Mesenchymal stem cell (in vitro differentiated cells and primary cell): ENCODE measurements around the gene CHCHD6.
A peak's percentile ranks its signal among the peaks of the same experiment; 100 is the strongest.

Experiments
- DNase-seq: peaks from one replicate; pipeline ENCODE4 v3.0.0-alpha.2; 2013
- H2AFZ ChIP-seq: one replicate; pipeline ENCODE4 v1.6.1; 2013; ENCODE audit warnings: low read depth, mild to moderate bottlenecking, control low read depth, inconsistent platforms, low read length, moderate library complexity
- H2AK5ac ChIP-seq: 2 replicates; pipeline ENCODE4 v1.6.1; 2013; ENCODE audit warnings: low read length, moderate library complexity, mild to moderate bottlenecking, inconsistent platforms; ENCODE audit not compliant: severe bottlenecking
- H2BK120ac ChIP-seq: one replicate; pipeline ENCODE4 v1.6.1; 2013; ENCODE audit warnings: low read depth, mild to moderate bottlenecking, inconsistent platforms, low read length, moderate library complexity
- H2BK12ac ChIP-seq, 2 experiments: one replicate each; pipeline ENCODE4 v1.6.1; 2013; ENCODE audit warnings: inconsistent platforms in 2 of 2, low read length in 2 of 2, mild to moderate bottlenecking in 2 of 2, moderate library complexity in 2 of 2, control low read depth in 1 of 2
- H2BK15ac ChIP-seq: one replicate; pipeline ENCODE4 v1.6.1; 2013; ENCODE audit warnings: mild to moderate bottlenecking, low read depth, inconsistent platforms; ENCODE audit not compliant: poor library complexity, severe bottlenecking
- H2BK5ac ChIP-seq: 2 replicates; pipeline ENCODE4 v1.6.1; 2013; ENCODE audit warnings: low read depth, mild to moderate bottlenecking, low read length, control low read depth, inconsistent platforms; ENCODE audit not compliant: poor library complexity, severe bottlenecking
- H3K14ac ChIP-seq, 2 experiments: one replicate each; pipeline ENCODE4 v1.6.1; 2013; ENCODE audit warnings: inconsistent platforms in 2 of 2, low read length in 2 of 2, control low read depth in 1 of 2, mild to moderate bottlenecking in 1 of 2, moderate library complexity in 1 of 2
- H3K18ac ChIP-seq, 2 experiments: one replicate each; pipeline ENCODE4 v1.6.1; 2013; ENCODE audit warnings: inconsistent platforms in 2 of 2, low read length in 2 of 2, control low read depth in 1 of 2, low read depth in 1 of 2, mild to moderate bottlenecking in 1 of 2
- H3K23ac ChIP-seq, 2 experiments: one replicate each; pipeline ENCODE4 v1.6.1; 2013; ENCODE audit warnings: inconsistent platforms in 2 of 2, low read length in 2 of 2, mild to moderate bottlenecking in 2 of 2, moderate library complexity in 2 of 2, control low read depth in 1 of 2
- H3K27ac ChIP-seq: 2 replicates; pipeline ENCODE4 v1.5.1; 2013; ENCODE audit warnings: mild to moderate bottlenecking, moderate library complexity, low read length, control low read depth, inconsistent platforms; ENCODE audit not compliant: poor library complexity, severe bottlenecking
- H3K27me3 ChIP-seq, 2 experiments: 2 replicates each; pipeline versions ENCODE4 v1.6.1 to v1.7.0; 2013; ENCODE audit warnings: low read length in 2 of 2, mild to moderate bottlenecking in 2 of 2, moderate library complexity in 2 of 2, control low read depth in 1 of 2, inconsistent platforms in 1 of 2; ENCODE audit not compliant: control insufficient read depth in 1 of 2, insufficient read depth in 1 of 2
- H3K36me3 ChIP-seq, 2 experiments: 2 replicates each; pipeline versions ENCODE4 v1.6.1 to v1.7.0; 2013; ENCODE audit warnings: low read length in 2 of 2, control low read depth in 1 of 2, inconsistent platforms in 1 of 2, low read depth in 1 of 2, mild to moderate bottlenecking in 1 of 2; ENCODE audit not compliant: insufficient read depth in 2 of 2, control insufficient read depth in 1 of 2
- H3K4ac ChIP-seq, 2 experiments: one replicate each; pipeline ENCODE4 v1.6.1; 2013; ENCODE audit warnings: inconsistent platforms in 2 of 2, low read length in 2 of 2, mild to moderate bottlenecking in 2 of 2, moderate library complexity in 2 of 2, control low read depth in 1 of 2, low read depth in 1 of 2
- H3K4me1 ChIP-seq: 2 replicates; pipeline ENCODE4 v1.6.1; 2013; ENCODE audit warnings: low read depth, low read length, control low read depth; ENCODE audit not compliant: control insufficient read depth, insufficient read depth
- H3K4me2 ChIP-seq: 2 replicates; pipeline ENCODE4 v1.6.1; 2013; ENCODE audit warnings: low read length, mild to moderate bottlenecking, inconsistent platforms; ENCODE audit not compliant: poor library complexity, severe bottlenecking
- H3K4me3 ChIP-seq, 2 experiments: 2 replicates each; pipeline versions ENCODE4 v1.5.1 to v1.7.0; 2013; ENCODE audit warnings: low read length in 2 of 2, mild to moderate bottlenecking in 2 of 2, control low read depth in 1 of 2, low read depth in 1 of 2; ENCODE audit not compliant: insufficient read depth in 1 of 2
- H3K79me1 ChIP-seq: replicated peaks from 2 replicates; pipeline ENCODE4 v1.6.1; 2013; ENCODE audit warnings: mild to moderate bottlenecking, control low read depth, low read length, inconsistent platforms; ENCODE audit not compliant: poor library complexity, severe bottlenecking
- H3K9ac ChIP-seq: 2 replicates; pipeline ENCODE4 v1.7.0; 2013; ENCODE audit warnings: mild to moderate bottlenecking, low read length, moderate library complexity
- H3K9me3 ChIP-seq: 2 replicates; pipeline ENCODE4 v1.7.0; 2013; ENCODE audit warnings: mild to moderate bottlenecking, low read length; ENCODE audit not compliant: control insufficient read depth
- H4K8ac ChIP-seq: one replicate; pipeline ENCODE4 v1.6.1; 2013; ENCODE audit warnings: inconsistent platforms, mild to moderate bottlenecking, low read length, moderate library complexity
- H4K91ac ChIP-seq: one replicate; pipeline ENCODE4 v1.6.1; 2013; ENCODE audit warnings: mild to moderate bottlenecking, low read length, inconsistent platforms
- WGBS: methylation state at CpG from one replicate; pipeline ENCODE4 v1.1.7; 2013; ENCODE audit warnings: mixed read lengths; 5-methylcytosine and 5-hydroxymethylcytosine counted together

The CHCHD6 gene

GRCh38 chr3:126990890-126991289, 286.9 kb downstream of the CHCHD6 start:
- H2BK12ac ChIP-seq: no peak overlapping the region
- no peak overlapping the region for H2AFZ ChIP-seq
- H3K23ac ChIP-seq: no peak overlapping the region
- no peak overlapping the region for H3K14ac ChIP-seq
- DNase-seq: no peak
- H3K9me3 ChIP-seq: no peaks in the 10 kb centered on the region
- H3K4me2 ChIP-seq: no peak overlapping the region
- H3K36me3 ChIP-seq: peaks cover 47 to 87% of the 10 kb centered on the region in 2 experiments
- H3K4me3 ChIP-seq: no peak overlapping the region
- H2BK15ac ChIP-seq: no peak overlapping the region
- WGBS: 93% methylated on average over 5 of the region's 5 CpGs
- H3K4ac ChIP-seq: no peak overlapping the region
- no peak overlapping the region for H2BK120ac ChIP-seq
- H3K79me1 ChIP-seq: peaks cover 46% of the 10 kb centered on the region
- no peak overlapping the region for H3K27ac ChIP-seq
- H3K18ac ChIP-seq: peak overlapping the region in 1 of 2 experiments; percentile 35
- no peaks in the 10 kb centered on the region for H3K27me3 ChIP-seq
- peaks cover 36% of the 10 kb centered on the region for H3K4me1 ChIP-seq
- H2AK5ac ChIP-seq: no peak overlapping the region
- no peak overlapping the region for H4K91ac ChIP-seq
- no peak overlapping the region for H3K9ac ChIP-seq
- no peak overlapping the region for H2BK5ac ChIP-seq
- H4K8ac ChIP-seq: no peak overlapping the region

GRCh38 chr3:126991366-126992200, 287.5 kb downstream of the CHCHD6 start:
- Histone ChIP-seq H3K4me1 (peaks cover 33% of the 10 kb centered on the region), H4K8ac (no peak overlapping the region), H2BK5ac (no peak overlapping the region), H3K4me3 (no peak overlapping the region), H2BK15ac (peak overlapping the region; percentile 4), H4K91ac (no peak overlapping the region), H2BK12ac (no peak overlapping the region), H2AK5ac (no peak overlapping the region), H3K79me1 (peaks cover 53% of the 10 kb centered on the region), H3K4me2 (no peak overlapping the region), H3K4ac (no peak overlapping the region), H3K36me3 (peaks cover 50 to 90% of the 10 kb centered on the region in 2 experiments), H3K9ac (no peak overlapping the region), H3K18ac (peak overlapping the region in 1 of 2 experiments; percentile 56), H3K9me3 (no peaks in the 10 kb centered on the region), H3K23ac (peak overlapping the region in 1 of 2 experiments; percentile 42), H3K27ac (no peak overlapping the region), H3K27me3 (no peaks in the 10 kb centered on the region), H3K14ac (no peak overlapping the region), H2BK120ac (no peak overlapping the region), H2AFZ (no peak overlapping the region)
- WGBS: 95% methylated on average over 24 of the region's 24 CpGs
- no peak for DNase-seq

- Histone ChIP-seq H2BK12ac (no peak overlapping the region), H3K4me2 (no peak overlapping the region), H4K8ac (no peak overlapping the region), H3K4ac (no peak overlapping the region), H3K27ac (no peak overlapping the region), H3K27me3 (no peaks in the 10 kb centered on the region), H2BK15ac (no peak overlapping the region), H3K9ac (no peak overlapping the region), H2AK5ac (no peak overlapping the region), H3K14ac (no peak overlapping the region), H2BK120ac (no peak overlapping the region), H2AFZ (no peak overlapping the region), H2BK5ac (no peak overlapping the region), H3K4me3 (no peak overlapping the region), H3K4me1 (peaks cover 31% of the 10 kb centered on the region), H3K18ac (peak overlapping the region in 1 of 2 experiments; percentile 56), H4K91ac (no peak overlapping the region), H3K79me1 (peaks cover 52% of the 10 kb centered on the region), H3K36me3 (peaks cover 54 to 96% of the 10 kb centered on the region in 2 experiments), H3K23ac (no peak overlapping the region), H3K9me3 (no peaks in the 10 kb centered on the region)
- DNase-seq: no peak
- 96% methylated on average over 7 of the region's 7 CpGs for WGBS
These were observed 288.2 kb downstream of the CHCHD6 start for GRCh38 chr3:126992216-126992615.

- H3K27me3 ChIP-seq: no peaks in the 10 kb centered on the region
- WGBS: 97% methylated on average over 4 of the region's 8 CpGs
- peaks cover 32% of the 10 kb centered on the region for H3K4me1 ChIP-seq
- no peak overlapping the region for H2BK15ac ChIP-seq
- no peak overlapping the region for H4K8ac ChIP-seq
- peaks cover 58 to 100% of the 10 kb centered on the region in 2 experiments for H3K36me3 ChIP-seq
- H3K9me3 ChIP-seq: no peaks in the 10 kb centered on the region
- H3K18ac ChIP-seq: no peak overlapping the region
- H3K79me1 ChIP-seq: peaks cover 53% of the 10 kb centered on the region
- no peak for DNase-seq
- H3K23ac ChIP-seq: no peak overlapping the region
- H3K4me2 ChIP-seq: no peak overlapping the region
- no peak overlapping the region for H2BK120ac ChIP-seq
- H3K14ac ChIP-seq: no peak overlapping the region
- H2AFZ ChIP-seq: no peak overlapping the region
- H3K9ac ChIP-seq: no peak overlapping the region
- H3K27ac ChIP-seq: no peak overlapping the region
- no peak overlapping the region for H3K4me3 ChIP-seq
- H3K4ac ChIP-seq: no peak overlapping the region
- H4K91ac ChIP-seq: no peak overlapping the region
- no peak overlapping the region for H2AK5ac ChIP-seq
- H2BK5ac ChIP-seq: no peak overlapping the region
- H2BK12ac ChIP-seq: no peak overlapping the region
These were observed 288.7 kb downstream of the CHCHD6 start for GRCh38 chr3:126992776-126993175.
